Measurements from ENCODE around the gene DGKI.

Gene DGKI

DNA sequence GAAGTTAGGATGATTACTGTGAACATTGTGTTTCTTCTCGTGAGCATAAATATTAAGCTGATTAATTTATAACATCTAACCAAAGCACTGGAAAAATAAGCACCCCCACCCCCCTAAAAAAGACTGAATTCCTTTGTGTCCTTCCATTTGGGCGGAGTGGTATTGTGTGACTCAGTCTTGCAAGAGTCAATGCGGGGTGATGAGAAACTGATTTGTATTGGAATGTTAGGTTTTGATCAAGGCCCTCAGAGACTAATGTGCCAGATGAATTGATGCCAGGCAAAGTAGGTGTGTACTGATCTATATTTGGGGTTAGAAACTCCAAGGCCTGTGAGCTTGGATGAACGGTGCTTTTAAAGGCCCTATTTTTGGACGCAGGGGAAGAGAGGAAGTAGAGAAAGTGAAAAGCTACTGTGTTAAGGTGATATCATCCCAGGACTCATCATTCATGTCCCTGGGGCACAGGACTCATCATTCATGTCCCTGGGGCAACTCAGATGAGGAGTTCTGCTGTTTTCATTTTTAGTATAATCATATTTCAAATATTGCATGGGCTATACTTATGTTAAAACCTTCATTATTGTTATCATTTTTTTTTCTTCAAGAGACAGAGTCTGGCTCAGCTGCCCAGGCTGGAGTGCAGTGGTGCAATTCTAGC lies 442.0 kb downstream of the DGKI start:
- no peak for DNase-seq (ENCODE audit: low spot score)

DNA sequence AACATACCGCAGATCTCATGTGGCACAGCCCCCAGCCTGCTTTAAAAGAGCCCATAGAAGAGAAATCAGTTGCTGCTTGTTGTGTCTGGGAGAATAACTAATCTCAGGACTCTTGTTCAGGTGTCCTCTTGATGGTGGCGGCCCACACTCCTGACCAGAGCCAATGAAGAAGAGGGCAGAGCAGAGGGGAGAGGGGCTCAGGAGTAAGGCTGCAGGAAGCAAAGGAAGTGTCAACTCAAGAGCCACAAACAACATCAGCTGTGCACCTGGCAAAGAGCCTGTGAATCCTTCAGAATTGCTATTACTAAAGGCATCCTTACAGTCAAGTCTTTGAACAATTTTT lies 443.4 kb downstream of the DGKI start:
- no peak for DNase-seq (ENCODE audit: low spot score)

DNA sequence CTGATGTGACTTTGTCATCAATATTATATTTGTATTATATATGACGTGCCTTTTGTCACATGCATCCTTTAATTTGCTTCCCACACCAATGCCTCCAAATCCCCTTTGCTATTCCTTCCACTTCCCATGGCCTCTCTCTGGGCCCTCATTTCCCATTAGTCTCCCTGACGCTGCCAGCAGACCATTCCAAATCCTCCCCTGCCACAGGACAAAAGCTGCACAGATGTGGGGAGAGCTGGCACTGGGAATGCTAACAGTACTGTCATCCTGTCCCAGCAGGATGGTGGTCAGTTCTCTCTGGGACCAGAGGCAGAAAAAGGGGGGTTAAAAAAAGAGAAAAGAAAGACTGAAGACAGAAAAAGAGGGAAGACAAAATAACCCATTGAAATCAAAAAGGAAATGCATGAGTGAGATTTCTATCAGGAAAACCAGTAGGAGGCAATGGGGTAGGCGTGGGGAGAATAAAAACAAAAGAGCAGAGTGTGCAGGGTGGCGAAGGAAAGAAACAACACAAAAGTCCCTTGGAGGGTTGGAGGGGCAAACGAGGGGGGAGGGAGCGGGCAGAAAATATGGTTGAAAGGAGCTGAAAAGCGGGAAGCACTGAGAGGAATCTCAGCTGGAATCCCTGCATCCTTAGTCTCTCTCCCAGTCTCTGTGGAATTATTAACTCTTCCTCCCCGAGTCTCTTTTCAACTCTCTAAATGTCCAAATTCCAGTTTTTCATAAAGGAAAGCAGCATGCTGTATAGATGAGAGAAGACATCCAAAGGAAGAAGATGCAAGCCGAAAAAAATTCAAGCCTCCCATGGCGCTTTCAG lies 444.0 kb downstream of the DGKI start:
- no peak for DNase-seq (ENCODE audit: low spot score)

DNA sequence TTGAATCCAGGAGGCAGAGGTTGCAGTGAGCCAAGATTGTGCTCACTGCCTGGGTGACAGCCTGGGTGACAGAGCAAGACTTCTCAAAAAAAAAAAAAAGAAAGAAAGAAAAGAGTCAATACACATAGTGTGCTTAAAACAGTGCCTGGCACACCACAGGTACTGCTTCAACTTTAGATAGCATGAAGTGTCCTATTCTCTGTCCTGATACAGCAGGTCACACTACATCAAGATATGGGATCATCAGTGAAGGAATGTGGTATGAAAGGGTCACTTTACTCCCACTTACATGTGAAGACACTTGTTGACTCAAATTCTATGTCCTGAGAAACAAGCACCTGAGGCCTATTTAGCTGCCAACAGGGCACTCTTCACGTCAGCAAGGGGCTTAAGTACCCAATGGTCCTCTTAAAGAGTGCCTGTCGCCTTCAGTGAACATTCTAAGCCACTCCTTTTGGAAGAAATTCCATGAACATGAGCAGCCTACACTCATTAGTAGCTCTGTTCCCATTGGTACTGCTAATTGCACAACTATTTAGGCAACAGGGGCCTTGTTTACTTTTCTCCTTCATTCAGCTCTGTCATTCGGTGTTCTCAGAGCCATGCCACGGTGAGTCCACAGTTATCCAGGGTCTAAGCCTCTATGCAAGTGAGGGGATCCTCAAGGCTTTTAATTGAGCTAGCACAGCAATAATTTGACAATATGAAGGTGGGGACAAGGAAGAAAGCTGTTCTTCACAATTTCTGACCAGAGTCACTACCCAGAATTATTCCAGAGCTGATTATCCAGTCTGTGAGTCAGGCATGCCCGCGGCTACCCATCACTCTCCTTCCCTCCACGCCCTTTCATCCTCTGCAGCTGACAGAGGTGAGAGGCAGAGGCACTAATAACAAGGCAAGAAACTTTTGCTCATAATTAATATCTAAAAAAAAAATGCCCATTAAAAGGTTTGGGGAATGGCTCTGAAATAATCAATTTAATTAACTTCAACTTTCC lies 446.6 kb downstream of the DGKI start:
- DNase-seq (ENCODE audit: low spot score) = no peak

DNA sequence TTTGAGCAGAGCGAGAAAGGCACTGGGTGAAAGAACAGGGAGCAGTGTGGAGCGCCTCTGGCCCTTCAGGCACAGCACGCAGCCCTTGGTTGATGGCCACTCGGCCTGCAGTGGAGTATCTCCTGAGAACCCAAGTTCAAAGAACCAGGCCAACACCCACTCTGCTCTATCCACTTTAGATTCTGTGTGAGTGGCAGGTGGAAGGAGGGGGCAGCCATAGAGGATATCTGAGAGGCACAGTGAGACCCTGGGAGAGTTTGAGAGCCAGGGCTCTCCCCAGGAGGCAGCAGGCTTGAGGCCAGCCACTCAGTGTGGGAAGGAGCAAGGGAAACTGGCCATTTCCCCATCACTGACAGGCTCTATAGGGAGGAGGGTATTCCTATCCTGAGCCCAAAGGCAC lies 450.7 kb downstream of the DGKI start:
- no peak for DNase-seq (ENCODE audit: low spot score)

DNA sequence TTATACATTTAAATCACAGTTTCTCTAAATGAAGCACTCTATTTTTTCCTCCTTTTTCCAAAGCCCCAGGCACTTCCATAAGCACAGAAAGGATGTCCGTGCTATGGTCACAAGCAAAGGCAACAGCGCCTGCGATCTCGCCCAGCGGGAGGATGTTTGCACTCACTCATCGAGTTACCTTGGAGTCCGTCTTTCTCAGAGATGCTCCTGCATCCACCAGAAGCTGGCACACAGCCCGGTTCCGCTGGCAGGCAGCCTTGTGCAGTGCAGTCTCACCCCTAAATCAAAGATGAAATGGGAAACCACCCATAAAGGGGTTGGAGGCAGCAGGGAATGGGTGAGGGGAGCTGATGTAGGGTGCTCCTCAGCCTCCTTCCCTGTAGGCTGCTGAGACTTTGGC lies 451.4 kb downstream of the DGKI start:
- DNase-seq (ENCODE audit: low spot score) = no peak

DNA sequence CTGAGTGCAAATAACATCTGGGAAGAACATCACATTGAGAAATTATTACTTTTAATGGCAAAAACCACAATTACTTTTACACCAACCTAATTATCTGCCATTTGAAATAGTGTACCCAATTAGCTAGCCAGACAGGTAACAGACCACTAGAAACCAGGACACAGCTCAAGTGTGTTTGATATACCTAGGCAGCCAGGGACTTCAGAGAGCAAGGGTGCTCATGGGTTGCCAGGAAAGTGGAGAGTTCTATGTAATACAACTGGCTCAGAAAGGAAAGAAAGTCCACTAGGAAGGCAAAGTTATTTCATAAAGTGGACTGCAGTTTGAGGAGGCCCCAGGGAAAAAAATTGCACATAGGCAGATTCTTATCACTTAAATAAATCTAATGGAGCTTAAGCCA lies 453.2 kb downstream of the DGKI start:
- no peak for DNase-seq (ENCODE audit: low spot score)

DNA sequence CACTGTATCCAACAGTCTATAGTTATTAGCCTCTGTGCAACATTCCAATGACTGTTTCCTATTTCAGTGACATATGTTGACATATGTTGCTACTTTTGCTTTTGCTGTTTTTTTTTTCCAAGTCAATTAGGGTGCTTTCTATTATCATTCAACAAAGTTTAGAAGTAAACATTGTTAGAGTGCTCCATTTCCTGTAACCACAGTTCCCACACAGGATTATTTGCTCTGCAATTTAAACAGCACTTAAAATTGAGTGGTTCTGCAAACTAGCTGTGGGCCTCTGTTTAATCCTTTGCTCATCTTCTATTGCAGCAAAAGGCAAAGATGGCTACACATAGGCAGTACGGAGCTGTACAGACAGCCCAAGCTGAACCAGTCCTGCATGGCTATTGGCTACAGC lies 456.7 kb downstream of the DGKI start:
- DNase-seq (ENCODE audit: low spot score) = no peak

DNA sequence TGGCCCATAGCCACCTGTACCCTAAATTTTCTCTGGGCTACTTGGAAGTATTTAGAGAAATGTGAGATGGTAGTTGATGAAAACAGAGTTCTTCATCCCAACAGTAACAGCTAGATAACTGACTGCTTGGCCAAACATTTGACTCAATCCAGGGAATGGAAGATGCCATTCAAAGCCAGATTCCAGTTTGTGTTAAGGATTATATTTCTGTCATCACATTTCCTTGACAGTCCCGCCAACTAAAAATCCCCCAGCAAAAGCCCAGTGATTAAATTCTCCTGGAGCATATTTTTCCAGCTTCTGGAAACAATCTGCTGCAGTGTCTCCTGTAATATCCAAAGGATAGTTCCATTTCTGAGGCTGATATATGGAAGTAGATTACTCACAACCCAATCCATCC lies 457.9 kb downstream of the DGKI start:
- DNase-seq (ENCODE audit: low spot score) = no peak

DNA sequence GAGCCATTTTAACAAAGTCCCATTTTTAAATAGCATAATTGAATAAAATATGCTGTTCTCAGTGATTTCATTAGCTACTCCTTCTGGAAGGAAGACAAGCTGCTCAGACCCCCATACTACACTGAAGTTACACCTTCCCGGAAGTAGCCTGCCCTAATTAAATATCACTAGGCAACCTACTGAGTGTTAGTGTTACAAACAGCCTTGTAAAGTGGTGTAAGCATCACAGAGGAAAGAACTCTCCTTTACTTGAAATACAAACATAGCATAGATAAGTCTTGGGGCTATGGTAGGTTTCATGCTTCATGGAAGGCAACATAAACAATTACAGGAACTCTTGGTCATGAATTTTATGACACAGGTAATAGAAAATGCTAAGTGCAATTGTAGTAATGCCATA lies 459.8 kb downstream of the DGKI start:
- no peak for DNase-seq (ENCODE audit: low spot score)

DNA sequence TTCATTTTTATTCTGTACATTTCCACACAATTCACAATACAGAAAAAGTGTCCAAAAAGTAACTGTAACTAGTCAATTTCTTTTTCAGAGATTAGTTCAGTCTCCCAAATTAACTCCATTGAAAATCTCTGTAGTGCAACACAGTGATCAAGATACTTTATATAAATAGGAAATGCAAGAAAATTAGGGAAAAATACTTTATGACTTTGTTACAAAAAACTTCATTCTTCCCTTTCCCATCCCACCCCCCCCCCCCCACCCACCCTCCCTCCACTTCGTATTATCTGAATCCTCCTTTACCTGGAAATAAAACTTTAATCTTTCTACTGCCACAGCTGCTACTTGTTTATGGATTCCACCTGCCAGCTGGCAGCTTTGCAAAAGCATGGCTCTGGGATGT lies 465.7 kb downstream of the DGKI start:
- DNase-seq (ENCODE audit: low spot score) = no peak

DNA sequence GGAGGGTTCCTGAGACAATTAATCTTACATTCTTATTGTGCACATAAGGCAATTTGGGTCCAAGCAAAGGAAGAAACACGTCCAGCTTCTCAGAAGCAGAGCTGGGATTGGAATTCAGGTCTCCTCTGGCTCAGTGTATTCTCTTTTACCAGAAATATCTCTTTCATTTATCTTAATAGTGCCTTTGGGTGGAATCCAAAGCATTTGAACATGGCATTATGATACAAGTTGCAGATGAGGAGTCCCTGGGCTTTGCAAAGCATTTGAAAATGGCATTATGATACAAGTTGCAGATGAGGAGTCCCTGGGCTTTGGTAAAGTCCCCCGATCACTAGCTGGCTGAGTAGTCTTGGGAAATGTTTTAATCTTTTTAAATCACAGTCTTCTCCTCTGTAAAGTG lies 473.3 kb downstream of the DGKI start:
- no peak for DNase-seq (ENCODE audit: low spot score)

DNA sequence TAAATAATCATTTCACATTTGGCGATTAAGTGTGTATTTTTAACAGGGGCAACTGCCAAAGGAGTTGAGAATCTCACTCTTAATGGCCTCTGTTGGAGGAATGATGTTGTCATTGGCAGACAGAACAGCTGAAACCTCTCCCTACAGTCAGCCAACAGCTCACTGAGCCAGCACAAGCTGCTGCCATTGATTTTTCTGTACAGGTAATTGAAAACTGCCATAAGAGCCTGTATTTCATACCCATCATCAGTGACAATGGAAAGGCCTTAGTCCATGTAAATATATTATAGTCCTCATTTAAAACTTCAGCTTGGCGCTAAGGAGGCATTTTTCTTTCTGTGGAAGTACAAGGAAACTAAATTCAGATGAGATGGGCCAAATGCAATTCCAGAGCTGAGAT lies 475.2 kb downstream of the DGKI start:
- DNase-seq (ENCODE audit: low spot score) = no peak

DNA sequence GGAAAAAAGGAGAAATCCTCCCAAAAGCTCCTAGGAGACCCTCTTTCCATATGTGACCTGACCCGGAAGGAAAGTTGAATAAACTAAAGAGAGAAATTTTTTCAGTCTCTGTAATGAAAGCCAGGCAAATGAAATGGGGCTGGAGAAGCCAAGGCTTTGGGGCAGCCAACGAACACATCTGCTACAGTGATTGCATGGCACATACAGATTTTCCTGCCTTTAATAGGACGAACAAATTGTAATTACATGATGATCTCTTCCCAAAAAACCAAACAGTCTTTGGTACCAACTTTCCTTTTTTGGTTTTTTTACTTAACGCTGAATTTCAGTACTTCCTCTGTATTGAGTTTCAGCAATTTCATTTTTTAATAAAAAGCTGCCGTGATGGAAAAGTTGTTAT lies 479.8 kb downstream of the DGKI start:
- DNase-seq (ENCODE audit: low spot score) = no peak

DNA sequence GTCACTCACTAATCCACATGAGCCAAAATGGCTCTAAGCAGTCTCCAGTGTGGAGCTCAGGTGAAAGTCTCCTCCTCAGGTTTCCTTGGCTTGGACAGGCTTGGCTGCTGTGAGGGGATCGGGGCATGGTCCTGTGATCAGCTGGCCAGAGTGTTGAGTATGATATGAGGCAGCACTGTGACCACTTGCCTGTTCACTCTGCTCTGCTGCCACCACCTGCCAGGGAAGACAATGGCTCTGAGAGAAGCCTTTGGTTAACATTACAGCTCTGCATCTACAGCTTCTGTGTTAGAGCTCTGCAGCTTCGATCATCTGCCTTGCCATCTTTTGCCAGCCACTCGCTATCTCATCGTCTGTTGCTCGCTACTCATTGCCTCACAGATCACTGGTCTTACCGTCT lies 483.1 kb downstream of the DGKI start:
- DNase-seq (ENCODE audit: low spot score) = no peak

DNA sequence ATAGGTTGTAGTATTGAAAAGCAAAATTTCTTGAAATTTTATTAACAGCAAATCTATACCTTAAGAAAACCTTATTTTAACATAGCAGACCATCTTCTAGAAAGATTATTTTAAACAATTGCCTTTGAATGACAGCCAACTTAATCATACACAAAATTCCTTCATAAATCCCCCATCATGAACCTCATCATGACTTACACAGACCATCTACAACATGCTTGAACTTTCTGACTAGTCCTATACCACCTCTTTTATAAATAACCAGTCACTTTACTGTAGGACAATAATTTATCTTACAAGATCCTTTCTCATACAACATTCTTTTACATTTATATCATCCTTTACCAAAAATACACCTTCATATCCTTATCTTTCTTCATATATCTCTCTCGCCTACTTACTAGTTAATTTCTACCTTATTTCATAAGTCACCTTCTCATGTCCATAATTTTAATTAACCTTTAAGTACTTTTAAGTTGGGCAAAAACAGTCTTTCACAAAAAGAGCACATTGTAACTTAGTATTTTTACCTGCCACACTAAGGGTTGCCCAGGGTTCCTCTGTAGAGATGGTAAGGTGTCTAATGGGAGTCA lies 486.6 kb downstream of the DGKI start:
- DNase-seq (ENCODE audit: low spot score) = no peak

DNA sequence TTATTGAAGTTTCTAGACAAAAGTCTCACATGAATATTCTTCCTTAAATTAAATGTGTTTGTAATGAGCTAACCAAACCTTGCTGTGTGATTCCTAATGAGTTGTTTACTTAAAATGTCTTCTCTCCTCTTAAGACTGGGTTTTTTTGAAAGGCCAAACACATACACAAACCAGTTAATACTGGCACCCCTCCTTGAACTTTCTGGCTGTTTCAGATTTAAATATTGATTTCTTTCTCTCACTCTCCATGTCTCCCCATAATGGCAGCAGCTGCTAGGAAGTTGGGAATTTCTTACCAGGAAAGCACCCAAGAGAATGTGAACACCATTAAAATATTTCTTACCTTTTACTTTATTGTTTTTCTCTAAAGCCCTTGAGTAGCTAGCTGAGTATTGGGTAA lies 491.8 kb downstream of the DGKI start:
- no peak for DNase-seq (ENCODE audit: low spot score)

DNA sequence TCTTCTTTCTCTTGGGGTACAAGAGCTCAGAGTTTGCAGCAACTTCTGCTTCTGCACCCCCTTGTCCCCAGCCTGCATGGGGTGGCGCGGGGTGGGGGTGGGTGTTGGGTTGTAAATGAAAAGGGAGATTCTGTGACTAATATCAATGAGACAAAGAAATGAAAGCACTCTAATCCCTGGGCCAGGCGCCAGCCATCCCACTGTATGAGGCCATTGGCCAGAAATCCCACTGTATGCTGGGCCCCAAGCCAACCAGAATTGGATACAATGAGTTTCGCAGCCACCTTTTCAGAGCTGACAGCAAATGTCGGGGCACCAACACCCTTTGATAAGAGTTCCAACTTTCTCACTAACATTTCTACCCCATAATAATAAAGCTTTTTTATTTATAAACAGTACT lies 492.4 kb downstream of the DGKI start:
- DNase-seq (ENCODE audit: low spot score) = no peak

DNA sequence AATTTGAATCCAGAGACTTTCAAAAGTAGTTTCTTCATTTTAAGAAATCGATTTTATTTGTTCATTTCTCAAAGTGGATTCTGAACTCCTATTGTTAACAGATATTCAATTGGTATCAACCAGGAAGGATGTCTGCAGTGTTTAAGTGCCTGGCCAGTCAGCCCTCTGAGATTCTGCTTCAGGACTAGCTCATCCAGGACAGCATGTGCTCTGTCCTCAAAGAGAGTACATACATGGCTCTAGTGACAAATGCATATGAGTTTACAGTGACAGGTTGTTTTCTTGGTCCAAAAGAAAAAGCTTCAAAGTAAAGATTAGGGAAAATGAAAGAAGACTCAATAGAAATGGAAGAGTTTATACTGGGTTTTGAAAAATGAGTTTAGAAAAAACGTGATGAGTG lies 494.8 kb downstream of the DGKI start:
- no peak for DNase-seq (ENCODE audit: low spot score)

DNA sequence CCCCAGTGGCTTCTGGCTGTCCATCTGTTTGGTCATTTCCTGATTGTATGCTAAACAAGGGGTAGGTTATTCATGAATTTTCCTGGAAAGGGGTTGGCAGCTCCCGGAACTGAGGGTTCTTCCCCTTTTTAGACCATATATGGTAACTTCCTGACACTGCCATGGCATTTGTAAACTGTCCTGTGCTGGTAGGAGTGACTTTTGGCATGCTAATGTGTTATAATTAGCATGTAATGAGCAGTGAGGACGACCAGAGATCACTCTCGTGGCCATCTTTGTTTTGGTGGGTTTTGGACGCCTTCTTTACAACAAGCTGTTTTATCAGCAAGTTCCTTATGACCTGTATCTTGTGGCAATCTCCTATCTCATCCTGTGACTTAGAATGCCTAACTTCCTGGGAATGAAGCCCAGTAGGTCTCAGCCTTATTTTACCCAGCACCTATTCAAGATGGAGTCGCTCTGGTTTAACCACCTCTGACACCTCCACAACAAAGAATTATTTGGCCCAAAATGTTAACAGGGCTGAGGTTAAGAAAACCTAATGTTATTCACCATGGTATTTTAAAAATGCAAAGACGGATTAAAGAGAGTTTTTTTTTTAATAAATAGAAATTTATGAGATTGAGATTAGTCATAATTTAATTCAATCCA lies 500.9 kb downstream of the DGKI start:
- DNase-seq (ENCODE audit: low spot score) = no peak

DNA sequence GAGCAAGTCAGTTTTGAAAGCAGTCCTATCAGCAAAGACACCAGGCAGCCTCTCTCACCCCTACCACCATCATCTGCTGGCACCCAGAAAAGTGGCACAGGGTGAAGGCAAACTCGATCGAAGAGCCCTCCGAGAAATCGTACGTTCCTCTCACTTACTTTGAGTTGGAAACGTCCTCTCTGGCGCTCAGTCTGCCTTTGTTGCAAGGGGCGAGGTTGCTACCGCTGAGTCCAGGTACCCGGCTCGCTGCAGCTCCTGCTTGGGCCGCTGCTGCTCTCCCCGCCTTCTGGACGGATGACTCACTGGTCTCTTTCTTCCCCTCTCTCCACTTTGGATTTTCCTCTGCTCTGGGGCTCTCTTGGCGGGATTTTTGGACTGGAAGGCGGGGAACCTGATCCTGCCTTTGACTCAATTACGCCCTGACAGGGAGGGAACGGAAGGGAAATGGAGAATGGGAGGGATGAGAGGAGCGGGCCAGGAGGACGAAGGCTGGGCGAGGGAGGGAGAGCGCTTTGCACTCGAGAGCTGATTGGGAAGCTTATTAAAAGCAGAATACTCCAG lies 503.4 kb downstream of the DGKI start, which contains the start of gene PTN:
Gene PTN (minus strand): TSS at position 453 of the 561 bp plus-strand sequence. CDS start 88,760 bp downstream, outside the sequence.
- DNase-seq (ENCODE audit: low spot score) = no peak
